ENCODE data around the gene LSM3.

LSM3 gene

GRCh38 chr3:14178247-14179113 is at the start of gene LSM3, which contains the start of gene XPC:
Gene LSM3 (plus strand): TSS chr3:14178817. CDS start chr3:14178861, 44 bp downstream.
Gene XPC (minus strand): TSS chr3:14178601. CDS start chr3:14178568, 33 bp downstream.
- DNase-seq, result peak; percentile 98

GRCh38 chr3:14129296-14129695 is 49.3 kb upstream of the LSM3 start:
- no peak for DNase-seq

- no peak for DNase-seq
Observed at GRCh38 chr3:14130230-14130629, 48.4 kb upstream of the LSM3 start.

GRCh38 chr3:14130707-14131106 is 47.9 kb upstream of the LSM3 start:
- no peak for DNase-seq

- DNase-seq, result no peak
Observed at GRCh38 chr3:14131134-14131533, 47.5 kb upstream of the LSM3 start.

- DNase-seq, result no peak
Observed at GRCh38 chr3:14132120-14132519, 46.5 kb upstream of the LSM3 start.

GRCh38 chr3:14132689-14133088 is 45.9 kb upstream of the LSM3 start:
- DNase-seq, result no peak

- DNase-seq, result no peak
Observed at GRCh38 chr3:14133188-14133800, 45.3 kb upstream of the LSM3 start.

- no peak for DNase-seq
Observed at GRCh38 chr3:14133876-14134275, 44.7 kb upstream of the LSM3 start.

- no peak for DNase-seq
Observed at GRCh38 chr3:14134291-14134690, 44.3 kb upstream of the LSM3 start.

GRCh38 chr3:14135581-14135980 is 43.0 kb upstream of the LSM3 start:
- no peak for DNase-seq

- no peak for DNase-seq
Observed at GRCh38 chr3:14137004-14137403, 41.6 kb upstream of the LSM3 start.

- no peak for DNase-seq
Observed at GRCh38 chr3:14137445-14137844, 41.2 kb upstream of the LSM3 start.

- DNase-seq, result no peak
Observed at GRCh38 chr3:14138109-14138877, 40.3 kb upstream of the LSM3 start.

- no peak for DNase-seq
Observed at GRCh38 chr3:14138878-14139655, 39.5 kb upstream of the LSM3 start.

- no peak for DNase-seq
Observed at GRCh38 chr3:14139771-14140170, 38.8 kb upstream of the LSM3 start.

GRCh38 chr3:14140668-14141067 is 37.9 kb upstream of the LSM3 start:
- no peak for DNase-seq

- no peak for DNase-seq
Observed at GRCh38 chr3:14141144-14141543, 37.5 kb upstream of the LSM3 start.

GRCh38 chr3:14141602-14142341 is 36.8 kb upstream of the LSM3 start:
- DNase-seq, result no peak

- peak; percentile 37 for DNase-seq
Observed at GRCh38 chr3:14142567-14143270, 35.9 kb upstream of the LSM3 start.

Data from activated CD8-positive, alpha-beta memory T cell treated with anti-CD3 and anti-CD28 coated beads, Interleukin-2, amount 50 U/mL, for 4 hours (primary cell).